Mucosa of descending colon (tissue), 3 donors: ENCODE data around the gene PRDX4. TPM values are rescaled to one million over a fixed set of nuclear protein-coding genes. Genes with fewer than 3 reads are reported as not detected.
"Not testable (repeated sequence)": the region's sequence is repeated elsewhere in the genome, so short reads cannot be mapped to it uniquely, and the experiment has no call there.

Experiments used
- ATAC-seq: fragments of 200-7000 bp; cut with Tn5 transposase; one replicate; pipeline ENCODE4 v1.9.1; 2020; ENCODE audit warnings: mild to moderate bottlenecking, moderate library complexity
- DNase-seq, 3 donors: peaks; one replicate each; pipeline ENCODE4 v3.0.0-alpha.2; 2020
- H3K36me3 ChIP-seq: fragments of 200-600 bp; one replicate; pipeline ENCODE4 v1.8.0; 2021; ENCODE audit warnings: low read depth, mild to moderate bottlenecking
- H3K4me1 ChIP-seq: fragments of 200-600 bp; one replicate; pipeline ENCODE4 v1.8.0; 2021; ENCODE audit warnings: low read depth, mild to moderate bottlenecking
- H3K4me3 ChIP-seq: fragments of 200-600 bp; one replicate; pipeline ENCODE4 v1.8.0; 2021; ENCODE audit warnings: mild to moderate bottlenecking
- H3K9me3 ChIP-seq: fragments of 200-600 bp; one replicate; pipeline ENCODE4 v1.8.0; 2021; ENCODE audit warnings: mild to moderate bottlenecking
- intact Hi-C, 2 donors: fragments of 100-400 bp; cut with DNase I in 1 of 2; cut with micrococcal nuclease in 1 of 2; formaldehyde crosslinking; loops; one replicate each; pipeline versions ENCODE4 v1.11.0 to v1.11.1; 2022; cut with DNase I, micrococcal nuclease
- total RNA-seq, 3 donors: library from RNA; stranded (reverse); fragmentation: NEBNext Ultra II Directional in 2 of 3; extraction: Animal tissue kit (Norgen Biotek cat#: 25700) in 2 of 3; gene quantifications; one replicate each; pipeline versions ENCODE4 v1.2.1 to v1.2.4, GENCODE V29; 2021 to 2023
- TF ChIP-seq, protein P1 (sequence below): fragments of 200-600 bp; IDR thresholded peaks from one replicate; pipeline ENCODE4 v1.8.0; 2022; ENCODE audit warnings: antibody characterized with exemption, mild to moderate bottlenecking
- donor health status: DM: no; HTN: no; CAD: no; lungs with moderate emphysema.
- donor health status: DM: no; HTN: no; CAD: no.
- donor health status: DM: no; HTN: yes; CAD: no.

Gene PRDX4
- total RNA-seq, 3 donors from 2014 or later, result 23.4 to 58.5 (median 33.2) TPM

DNA sequence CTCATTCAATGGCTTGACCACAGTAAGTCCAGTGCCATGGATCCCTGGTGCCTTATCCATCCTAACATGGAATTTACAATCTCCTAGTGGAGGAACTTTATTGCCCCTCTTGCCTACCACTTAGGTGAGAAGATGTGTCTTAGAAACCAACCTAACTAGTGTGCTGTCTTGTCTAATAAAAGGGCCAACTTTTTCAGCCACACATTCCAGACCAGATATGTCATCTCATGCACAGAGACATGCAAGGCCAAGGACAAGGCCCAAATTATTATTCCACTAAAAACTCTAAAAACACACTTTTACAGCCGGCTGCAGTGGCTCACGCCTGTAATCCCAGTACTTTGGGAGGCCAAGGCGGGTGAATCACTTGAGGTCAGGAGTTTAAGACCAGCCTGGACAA is 10.6 kb upstream of the PRDX4 start:
- TF ChIP-seq, protein P1, sequence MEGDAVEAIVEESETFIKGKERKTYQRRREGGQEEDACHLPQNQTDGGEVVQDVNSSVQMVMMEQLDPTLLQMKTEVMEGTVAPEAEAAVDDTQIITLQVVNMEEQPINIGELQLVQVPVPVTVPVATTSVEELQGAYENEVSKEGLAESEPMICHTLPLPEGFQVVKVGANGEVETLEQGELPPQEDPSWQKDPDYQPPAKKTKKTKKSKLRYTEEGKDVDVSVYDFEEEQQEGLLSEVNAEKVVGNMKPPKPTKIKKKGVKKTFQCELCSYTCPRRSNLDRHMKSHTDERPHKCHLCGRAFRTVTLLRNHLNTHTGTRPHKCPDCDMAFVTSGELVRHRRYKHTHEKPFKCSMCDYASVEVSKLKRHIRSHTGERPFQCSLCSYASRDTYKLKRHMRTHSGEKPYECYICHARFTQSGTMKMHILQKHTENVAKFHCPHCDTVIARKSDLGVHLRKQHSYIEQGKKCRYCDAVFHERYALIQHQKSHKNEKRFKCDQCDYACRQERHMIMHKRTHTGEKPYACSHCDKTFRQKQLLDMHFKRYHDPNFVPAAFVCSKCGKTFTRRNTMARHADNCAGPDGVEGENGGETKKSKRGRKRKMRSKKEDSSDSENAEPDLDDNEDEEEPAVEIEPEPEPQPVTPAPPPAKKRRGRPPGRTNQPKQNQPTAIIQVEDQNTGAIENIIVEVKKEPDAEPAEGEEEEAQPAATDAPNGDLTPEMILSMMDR, result no peak

GRCh38 chrX:23659339-23659738 is 8.0 kb upstream of the PRDX4 start:
- H3K4me1 ChIP-seq, result no peaks in the 10 kb centered on the region
- DNase-seq (no peak), ATAC-seq (no peak)
- intact Hi-C loops, result no loop called here
- TF ChIP-seq, protein P1, result no peak
- no peak overlapping the region for H3K4me3 ChIP-seq
- H3K9me3 ChIP-seq, result no peaks in the 10 kb centered on the region
- no peaks in the 10 kb centered on the region for H3K36me3 ChIP-seq

More for the DNA sequence above, 10.6 kb upstream of the PRDX4 start:
- no peak for ATAC-seq
- Histone ChIP-seq H3K9me3 (no peaks in the 10 kb centered on the region), H3K4me3 (no peak overlapping the region), H3K36me3 (no peaks in the 10 kb centered on the region), H3K4me1 (no peaks in the 10 kb centered on the region)
- intact Hi-C loops, result no loop called here
- DNase-seq, result no peak

- H3K4me1 ChIP-seq, H3K4me3 ChIP-seq, ATAC-seq, H3K36me3 ChIP-seq, H3K9me3 ChIP-seq, DNase-seq, intact Hi-C loops: not testable (repeated sequence)
These were observed 7.1 kb upstream of the PRDX4 start for GRCh38 chrX:23660083-23660765.

DNA sequence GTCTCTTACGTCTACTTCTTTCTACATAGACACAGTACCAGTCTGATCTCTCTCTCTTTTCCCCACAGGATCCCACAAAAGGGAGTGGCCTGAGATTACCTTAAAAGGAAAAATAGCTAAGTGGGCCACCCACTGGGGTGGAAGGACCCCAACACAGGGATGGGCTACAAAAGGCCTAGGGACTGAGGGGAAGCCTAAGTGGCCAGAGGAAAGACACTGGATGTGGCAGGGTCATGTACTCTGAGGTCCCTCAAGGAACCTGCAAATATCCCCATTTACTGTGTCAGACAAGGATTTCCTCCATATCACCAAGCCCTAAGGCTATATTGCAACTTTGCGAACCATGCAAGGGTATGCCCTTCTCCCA is 6.5 kb upstream of the PRDX4 start:
- ATAC-seq (no peak), DNase-seq (no peak)
- Histone ChIP-seq H3K4me3 (no peak overlapping the region), H3K9me3 (no peaks in the 10 kb centered on the region), H3K36me3 (no peaks in the 10 kb centered on the region), H3K4me1 (no peaks in the 10 kb centered on the region)
- TF ChIP-seq, protein P1, result no peak
- intact Hi-C loops, result no loop called here

DNA sequence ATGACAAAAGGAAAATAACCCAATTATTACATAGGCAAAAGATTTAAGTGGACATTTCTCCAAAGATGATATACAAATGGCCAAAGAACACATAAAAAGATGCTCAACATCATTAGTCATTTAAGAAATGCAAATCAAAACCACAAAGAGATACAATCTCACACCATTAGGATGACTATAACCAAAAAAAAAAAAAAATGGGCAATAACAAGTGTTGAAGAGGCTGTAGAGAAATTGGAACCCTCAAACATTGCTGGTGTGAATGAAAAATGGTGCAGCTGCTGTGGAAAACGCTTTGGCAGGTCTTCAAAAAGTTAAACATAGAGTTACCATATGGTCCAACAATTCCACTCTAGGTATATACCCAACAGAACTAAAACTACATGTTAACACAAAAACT is 5.6 kb upstream of the PRDX4 start:
- H3K4me3 ChIP-seq, result no peak overlapping the region

DNA sequence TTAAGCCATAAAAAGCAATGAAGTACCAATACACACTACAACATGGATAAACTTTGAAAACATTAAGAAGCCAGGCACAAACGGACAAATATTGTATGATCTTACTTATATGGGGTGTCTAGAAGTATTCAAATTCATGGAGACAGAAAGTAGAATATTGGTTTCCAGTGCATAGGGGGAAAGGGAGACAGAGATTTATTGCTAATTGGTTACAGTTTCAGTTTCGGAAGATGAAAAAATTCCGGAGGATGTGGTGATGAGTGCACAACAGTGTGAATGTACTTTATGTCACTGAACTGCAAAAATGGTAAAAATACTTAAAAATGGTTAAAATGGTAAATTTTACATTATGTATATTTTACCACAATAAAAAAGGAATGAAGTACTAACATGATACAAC is 5.1 kb upstream of the PRDX4 start:
- no peak for DNase-seq
- no peaks in the 10 kb centered on the region for H3K4me1 ChIP-seq
- intact Hi-C loops, result no loop called here
- no peak overlapping the region for H3K4me3 ChIP-seq
- no peaks in the 10 kb centered on the region for H3K36me3 ChIP-seq
- no peak for ATAC-seq
- TF ChIP-seq, protein P1, result no peak
- H3K9me3 ChIP-seq, result no peaks in the 10 kb centered on the region

More for the DNA sequence above, 5.6 kb upstream of the PRDX4 start:
- Histone ChIP-seq H3K9me3 (no peaks in the 10 kb centered on the region), H3K4me1 (no peaks in the 10 kb centered on the region), H3K36me3 (no peaks in the 10 kb centered on the region)
- intact Hi-C loops, result no loop called here
- TF ChIP-seq, protein P1, result no peak
- ATAC-seq, result no peak
- DNase-seq, result no peak
